ENCODE measurements around the gene PAPSS1.
A peak's percentile ranks its signal among the peaks of the same experiment; 100 is the strongest.

PAPSS1 gene

GRCh38 chr4:107714256-107714655, 5.8 kb downstream of the PAPSS1 start:
- Histone ChIP-seq H3K27me3 (ENCODE audit: insufficient read depth, low read length, poor library complexity, severe bottlenecking) (no peaks in the 10 kb centered on the region), H2AFZ (ENCODE audit: low read length) (no peak overlapping the region), H3K79me2 (ENCODE audit: insufficient read depth, low read length) (peaks cover 75% of the 10 kb centered on the region), H3F3A (ENCODE audit: low read depth) (no peaks in the 10 kb centered on the region), H3K36me3 (ENCODE audit: insufficient read depth, low read length) (no peaks in the 10 kb centered on the region), H3K4me3 (ENCODE audit: low read length, poor library complexity, severe bottlenecking) (no peak overlapping the region), H3K9me2 (replicated peaks; ENCODE audit: low read depth, low read length) (no peaks in the 10 kb centered on the region), H4K20me1 (ENCODE audit: insufficient read depth, low read length, poor library complexity, severe bottlenecking) (peaks cover 22% of the 10 kb centered on the region), H3K4me2 (ENCODE audit: low read depth, low read length, poor library complexity, severe bottlenecking) (peak overlapping the region; percentile 84), H3K9me3 (ENCODE audit: insufficient read depth, low read depth, low read length) (no peaks in the 10 kb centered on the region), H3K9ac (ENCODE audit: low read depth, low read length, poor library complexity, severe bottlenecking) (no peak overlapping the region), H3K4me1 (ENCODE audit: insufficient read depth, low read length, poor library complexity, severe bottlenecking) (peaks cover 60% of the 10 kb centered on the region)
- TF ChIP-seq, protein P1, sequence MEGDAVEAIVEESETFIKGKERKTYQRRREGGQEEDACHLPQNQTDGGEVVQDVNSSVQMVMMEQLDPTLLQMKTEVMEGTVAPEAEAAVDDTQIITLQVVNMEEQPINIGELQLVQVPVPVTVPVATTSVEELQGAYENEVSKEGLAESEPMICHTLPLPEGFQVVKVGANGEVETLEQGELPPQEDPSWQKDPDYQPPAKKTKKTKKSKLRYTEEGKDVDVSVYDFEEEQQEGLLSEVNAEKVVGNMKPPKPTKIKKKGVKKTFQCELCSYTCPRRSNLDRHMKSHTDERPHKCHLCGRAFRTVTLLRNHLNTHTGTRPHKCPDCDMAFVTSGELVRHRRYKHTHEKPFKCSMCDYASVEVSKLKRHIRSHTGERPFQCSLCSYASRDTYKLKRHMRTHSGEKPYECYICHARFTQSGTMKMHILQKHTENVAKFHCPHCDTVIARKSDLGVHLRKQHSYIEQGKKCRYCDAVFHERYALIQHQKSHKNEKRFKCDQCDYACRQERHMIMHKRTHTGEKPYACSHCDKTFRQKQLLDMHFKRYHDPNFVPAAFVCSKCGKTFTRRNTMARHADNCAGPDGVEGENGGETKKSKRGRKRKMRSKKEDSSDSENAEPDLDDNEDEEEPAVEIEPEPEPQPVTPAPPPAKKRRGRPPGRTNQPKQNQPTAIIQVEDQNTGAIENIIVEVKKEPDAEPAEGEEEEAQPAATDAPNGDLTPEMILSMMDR (conservative IDR thresholded peaks at IDR 0.05; ENCODE audit: low read length): no peak
- no peak for TF ChIP-seq EZH2phosphoT487 (IDR thresholded peaks at IDR 0.05; ENCODE audit: borderline replicate concordance)

DNA sequence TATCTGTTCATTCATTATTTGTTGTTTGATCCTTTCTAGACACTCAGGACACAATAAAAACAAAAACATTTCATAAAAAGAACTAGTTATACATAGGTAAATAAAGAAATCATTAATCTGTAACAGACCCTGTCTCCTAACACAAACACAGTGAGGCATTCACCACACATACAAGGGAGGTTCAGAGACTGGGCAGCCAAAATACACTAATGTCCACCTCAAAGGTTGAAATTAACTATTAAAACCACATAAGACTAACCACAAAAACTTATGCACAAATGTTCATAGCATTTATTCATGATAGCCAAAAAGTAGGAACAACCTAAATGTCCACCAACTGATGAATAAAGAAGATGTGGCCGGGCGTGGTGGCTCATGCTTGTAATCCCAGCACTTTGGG, 7.8 kb downstream of the PAPSS1 start:
- Histone ChIP-seq H3F3A (ENCODE audit: low read depth) (no peaks in the 10 kb centered on the region), H3K79me2 (ENCODE audit: insufficient read depth, low read length) (peaks cover 66% of the 10 kb centered on the region), H2AFZ (ENCODE audit: low read length) (no peak overlapping the region), H3K27me3 (ENCODE audit: insufficient read depth, low read length, poor library complexity, severe bottlenecking) (no peaks in the 10 kb centered on the region), H3K4me3 (ENCODE audit: low read length, poor library complexity, severe bottlenecking) (no peak overlapping the region), H3K9me3 (ENCODE audit: insufficient read depth, low read depth, low read length) (peaks cover 4% of the 10 kb centered on the region; the same call in 1 of the 2 replicates), H3K9ac (ENCODE audit: low read depth, low read length, poor library complexity, severe bottlenecking) (no peak overlapping the region), H3K4me2 (ENCODE audit: low read depth, low read length, poor library complexity, severe bottlenecking) (peak overlapping the region; percentile 42), H3K9me2 (replicated peaks; ENCODE audit: low read depth, low read length) (no peaks in the 10 kb centered on the region), H3K4me1 (ENCODE audit: insufficient read depth, low read length, poor library complexity, severe bottlenecking) (peaks cover 41% of the 10 kb centered on the region), H4K20me1 (ENCODE audit: insufficient read depth, low read length, poor library complexity, severe bottlenecking) (peaks cover 6% of the 10 kb centered on the region), H3K36me3 (ENCODE audit: insufficient read depth, low read length) (no peaks in the 10 kb centered on the region)
- no peak for TF ChIP-seq EZH2phosphoT487 (IDR thresholded peaks at IDR 0.05; ENCODE audit: borderline replicate concordance)
- TF ChIP-seq, protein P1 (conservative IDR thresholded peaks at IDR 0.05; ENCODE audit: low read length): no peak

GRCh38 chr4:107711831-107712230, 8.2 kb downstream of the PAPSS1 start:
- H3K4me1 ChIP-seq (ENCODE audit: insufficient read depth, low read length, poor library complexity, severe bottlenecking): peaks cover 37% of the 10 kb centered on the region
- no peak overlapping the region for H2AFZ ChIP-seq (ENCODE audit: low read length)
- H3K9me2 ChIP-seq (replicated peaks; ENCODE audit: low read depth, low read length): no peaks in the 10 kb centered on the region
- no peak overlapping the region for H3K4me3 ChIP-seq (ENCODE audit: low read length, poor library complexity, severe bottlenecking)
- H3F3A ChIP-seq (ENCODE audit: low read depth): no peaks in the 10 kb centered on the region
- peaks cover 6% of the 10 kb centered on the region; the same call in 1 of the 2 replicates for H3K9me3 ChIP-seq (ENCODE audit: insufficient read depth, low read depth, low read length)
- peak overlapping the region; percentile 42 for H3K4me2 ChIP-seq (ENCODE audit: low read depth, low read length, poor library complexity, severe bottlenecking)
- peaks cover 67% of the 10 kb centered on the region for H3K79me2 ChIP-seq (ENCODE audit: insufficient read depth, low read length)
- no peak overlapping the region for H3K9ac ChIP-seq (ENCODE audit: low read depth, low read length, poor library complexity, severe bottlenecking)
- H4K20me1 ChIP-seq (ENCODE audit: insufficient read depth, low read length, poor library complexity, severe bottlenecking): peaks cover 6% of the 10 kb centered on the region
- H3K36me3 ChIP-seq (ENCODE audit: insufficient read depth, low read length): no peaks in the 10 kb centered on the region
- no peaks in the 10 kb centered on the region for H3K27me3 ChIP-seq (ENCODE audit: insufficient read depth, low read length, poor library complexity, severe bottlenecking)
- TF ChIP-seq EZH2phosphoT487 (IDR thresholded peaks at IDR 0.05; ENCODE audit: borderline replicate concordance): no peak
- TF ChIP-seq, protein P1 (conservative IDR thresholded peaks at IDR 0.05; ENCODE audit: low read length): no peak

Data from Loucy (cell line).